ENCODE results near the gene DZIP3. TPM values are rescaled to one million over a fixed set of nuclear protein-coding genes. Genes with fewer than 3 reads are reported as not detected.

DZIP3 gene
- total RNA-seq, 2 experiments from 2014 or later, result 14.5 to 31.8 TPM

DNA sequence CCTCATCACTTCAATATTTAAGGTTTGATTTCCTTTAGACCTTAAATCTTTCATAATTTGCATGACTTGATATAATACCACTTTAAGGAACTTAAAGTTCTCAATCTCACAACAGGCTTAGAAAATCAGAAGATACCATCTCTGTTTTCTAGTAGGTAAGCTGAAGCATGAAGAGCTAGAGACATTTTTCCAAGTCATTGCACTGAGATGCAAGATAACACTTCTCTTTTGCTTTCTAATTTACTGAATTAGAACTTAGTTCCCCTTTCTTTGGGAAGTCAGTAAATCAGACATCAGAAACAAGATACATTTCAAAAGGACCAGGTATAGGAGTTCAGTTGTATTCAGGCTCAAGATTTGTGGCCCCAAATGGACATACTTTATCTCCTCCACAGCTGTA lies 79.7 kb downstream of the DZIP3 start:
- ChIA-PET CTCF (ENCODE audit: unreplicated experiment) (no interaction called here), POLR2A (interaction anchor here (0.7 kb wide), 1 partner anchor 143 kb away, joined by 3 read pairs; no protein-coding TSS in a partner anchor)
- H3K4me2 ChIP-seq (ENCODE audit: low read length), result no peak overlapping the region
- TF ChIP-seq EZH2phosphoT487 (IDR thresholded peaks at IDR 0.05; ENCODE audit: borderline replicate concordance, low read depth, low read length), result no peak
- TF ChIP-seq, protein P1, sequence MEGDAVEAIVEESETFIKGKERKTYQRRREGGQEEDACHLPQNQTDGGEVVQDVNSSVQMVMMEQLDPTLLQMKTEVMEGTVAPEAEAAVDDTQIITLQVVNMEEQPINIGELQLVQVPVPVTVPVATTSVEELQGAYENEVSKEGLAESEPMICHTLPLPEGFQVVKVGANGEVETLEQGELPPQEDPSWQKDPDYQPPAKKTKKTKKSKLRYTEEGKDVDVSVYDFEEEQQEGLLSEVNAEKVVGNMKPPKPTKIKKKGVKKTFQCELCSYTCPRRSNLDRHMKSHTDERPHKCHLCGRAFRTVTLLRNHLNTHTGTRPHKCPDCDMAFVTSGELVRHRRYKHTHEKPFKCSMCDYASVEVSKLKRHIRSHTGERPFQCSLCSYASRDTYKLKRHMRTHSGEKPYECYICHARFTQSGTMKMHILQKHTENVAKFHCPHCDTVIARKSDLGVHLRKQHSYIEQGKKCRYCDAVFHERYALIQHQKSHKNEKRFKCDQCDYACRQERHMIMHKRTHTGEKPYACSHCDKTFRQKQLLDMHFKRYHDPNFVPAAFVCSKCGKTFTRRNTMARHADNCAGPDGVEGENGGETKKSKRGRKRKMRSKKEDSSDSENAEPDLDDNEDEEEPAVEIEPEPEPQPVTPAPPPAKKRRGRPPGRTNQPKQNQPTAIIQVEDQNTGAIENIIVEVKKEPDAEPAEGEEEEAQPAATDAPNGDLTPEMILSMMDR (conservative IDR thresholded peaks at IDR 0.05; ENCODE audit: low read length), result no peak
- H4K20me1 ChIP-seq (ENCODE audit: insufficient read depth, low read length), result no peaks in the 10 kb centered on the region
- intact Hi-C loops (cut with micrococcal nuclease; ENCODE audit: unreplicated experiment), result no loop called here
- DNase-seq (ENCODE audit: low spot score), result no peak
- no peak overlapping the region for H3K27ac ChIP-seq (ENCODE audit: low read depth, low read length, poor library complexity, severe bottlenecking)
- H3K4me3 ChIP-seq (ENCODE audit: low read depth, low read length, poor library complexity, severe bottlenecking), result no peak overlapping the region
- no TSS peak for BruUV-seq (replicated peaks)
- no peaks in the 10 kb centered on the region for H3K9me2 ChIP-seq (ENCODE audit: insufficient read depth, low read length)
- H3K9me3 ChIP-seq (ENCODE audit: low read length), result no peaks in the 10 kb centered on the region
- no peak overlapping the region for H2AFZ ChIP-seq (ENCODE audit: low read length)
- H3K36me3 ChIP-seq (ENCODE audit: insufficient read depth, low read length), result 0 out of 2 replicates have a peak, but pooled peaks cover 11% of the 10 kb centered on the region
- H3K4me1 ChIP-seq (ENCODE audit: insufficient read depth, low read length, poor library complexity, severe bottlenecking), result no peaks in the 10 kb centered on the region
- H3K79me2 ChIP-seq (ENCODE audit: insufficient read depth, low read depth, low read length), result no peaks in the 10 kb centered on the region

DNA sequence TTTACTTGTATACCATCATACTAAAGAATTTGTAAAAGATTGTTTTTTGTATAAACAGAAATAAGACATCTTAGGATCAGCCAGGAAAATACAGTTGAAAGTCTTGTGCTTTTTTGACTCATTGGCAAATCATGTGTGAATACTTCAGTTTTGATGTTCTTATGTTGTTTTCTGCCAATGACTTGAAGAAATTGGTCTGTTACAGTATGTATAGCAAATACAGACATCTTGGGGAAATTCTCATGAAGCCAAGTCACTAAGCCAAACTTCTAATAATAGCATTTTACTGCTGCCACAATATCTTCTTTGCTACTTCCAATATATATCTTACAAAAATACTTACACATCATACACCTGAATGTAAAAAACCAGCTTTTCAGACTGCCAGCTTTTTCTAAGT lies 83.2 kb downstream of the DZIP3 start:
- Histone ChIP-seq H3K4me1 (ENCODE audit: insufficient read depth, low read length, poor library complexity, severe bottlenecking) (no peaks in the 10 kb centered on the region), H3K36me3 (ENCODE audit: insufficient read depth, low read length) (peaks cover 25% of the 10 kb centered on the region; the same call in 1 of the 2 replicates), H2AFZ (ENCODE audit: low read length) (no peak overlapping the region), H3K79me2 (ENCODE audit: insufficient read depth, low read depth, low read length) (no peaks in the 10 kb centered on the region), H3K27ac (ENCODE audit: low read depth, low read length, poor library complexity, severe bottlenecking) (no peak overlapping the region), H4K20me1 (ENCODE audit: insufficient read depth, low read length) (no peaks in the 10 kb centered on the region), H3K4me2 (ENCODE audit: low read length) (no peak overlapping the region), H3K4me3 (ENCODE audit: low read depth, low read length, poor library complexity, severe bottlenecking) (no peak overlapping the region), H3K9me2 (ENCODE audit: insufficient read depth, low read length) (no peaks in the 10 kb centered on the region), H3K9me3 (ENCODE audit: low read length) (no peaks in the 10 kb centered on the region)
- ChIA-PET CTCF (ENCODE audit: unreplicated experiment) (no interaction called here), POLR2A (no interaction called here)
- intact Hi-C loops (cut with micrococcal nuclease; ENCODE audit: unreplicated experiment), result no loop called here
- TF ChIP-seq EZH2phosphoT487 (IDR thresholded peaks at IDR 0.05; ENCODE audit: borderline replicate concordance, low read depth, low read length), result no peak
- TF ChIP-seq, protein P1 (conservative IDR thresholded peaks at IDR 0.05; ENCODE audit: low read length), result no peak
- BruUV-seq (replicated peaks), result no TSS peak
- no peak for DNase-seq (ENCODE audit: low spot score)

DNA sequence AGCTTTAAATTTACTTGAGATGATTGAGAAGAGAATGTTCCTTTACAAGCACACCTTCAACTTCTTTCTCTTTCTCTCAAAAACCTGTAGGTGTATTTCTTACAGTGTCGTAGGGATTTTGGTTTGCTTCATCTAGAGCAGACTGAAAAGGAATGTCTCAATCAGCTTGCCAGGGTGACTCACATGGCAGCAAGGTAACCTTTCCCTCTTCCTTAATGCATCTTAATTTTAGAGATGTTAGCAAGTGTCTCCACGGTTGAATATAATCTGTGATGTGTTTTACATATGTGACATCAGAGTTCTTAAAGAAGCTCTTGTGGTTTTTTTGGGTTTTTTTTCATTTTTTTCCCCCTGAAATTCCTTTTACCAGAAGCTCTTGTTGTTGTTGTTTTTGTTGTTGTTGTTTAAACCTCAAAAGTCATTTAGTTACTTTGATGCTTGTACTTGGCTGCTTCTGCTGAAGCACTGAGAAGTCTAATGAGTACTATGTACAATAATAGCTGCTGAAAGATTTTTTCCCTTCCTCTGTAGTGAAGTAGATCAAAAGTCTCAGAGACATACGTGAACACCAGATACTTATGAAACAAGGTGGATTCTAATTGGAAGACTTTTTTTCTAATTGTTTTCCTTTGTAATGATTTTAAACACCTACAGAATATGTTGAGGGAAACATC lies 84.6 kb downstream of the DZIP3 start:
- H3K4me2 ChIP-seq (ENCODE audit: low read length), result no peak overlapping the region
- no peaks in the 10 kb centered on the region for H4K20me1 ChIP-seq (ENCODE audit: insufficient read depth, low read length)
- no peak overlapping the region for H2AFZ ChIP-seq (ENCODE audit: low read length)
- no peak overlapping the region for H3K27ac ChIP-seq (ENCODE audit: low read depth, low read length, poor library complexity, severe bottlenecking)
- ChIA-PET POLR2A (interaction anchor here (0.6 to 1.4 kb wide), 4 partner anchors 9 to 241 kb away, joined by 3 read pairs; no protein-coding TSS in a partner anchor), CTCF (ENCODE audit: unreplicated experiment) (no interaction called here)
- intact Hi-C loops (cut with micrococcal nuclease; ENCODE audit: unreplicated experiment), result no loop called here
- no peak overlapping the region for H3K4me3 ChIP-seq (ENCODE audit: low read depth, low read length, poor library complexity, severe bottlenecking)
- DNase-seq (ENCODE audit: low spot score), result no peak
- H3K4me1 ChIP-seq (ENCODE audit: insufficient read depth, low read length, poor library complexity, severe bottlenecking), result no peaks in the 10 kb centered on the region
- H3K9me2 ChIP-seq (ENCODE audit: insufficient read depth, low read length), result no peaks in the 10 kb centered on the region
- TF ChIP-seq, protein P1 (conservative IDR thresholded peaks at IDR 0.05; ENCODE audit: low read length), result no peak
- no peak for TF ChIP-seq EZH2phosphoT487 (IDR thresholded peaks at IDR 0.05; ENCODE audit: borderline replicate concordance, low read depth, low read length)
- H3K36me3 ChIP-seq (ENCODE audit: insufficient read depth, low read length), result peaks cover 27% of the 10 kb centered on the region; the same call in 1 of the 2 replicates
- no TSS peak for BruUV-seq (replicated peaks)
- no peaks in the 10 kb centered on the region for H3K79me2 ChIP-seq (ENCODE audit: insufficient read depth, low read depth, low read length)
- H3K9me3 ChIP-seq (ENCODE audit: low read length), result no peaks in the 10 kb centered on the region
